HG03565 (cell line): ENCODE measurements around the gene NEMP1.
A peak's percentile ranks its signal among the peaks of the same experiment; 100 is the strongest.
"Not testable (repeated sequence)": the region's sequence is repeated elsewhere in the genome, so short reads cannot be mapped to it uniquely, and the experiment has no call there.

Experiments
- ATAC-seq: cut with Tn5 transposase; IDR thresholded peaks from one replicate; pipeline ENCODE4 v1.9.1; 2021; ENCODE audit warnings: mild to moderate bottlenecking, moderate library complexity; ENCODE audit not compliant: unreplicated experiment

The NEMP1 gene

GRCh38 chr12:57078519-57079404 is at the start of gene NEMP1:
Gene NEMP1 (minus strand): TSS chr12:57078791. CDS start chr12:57078745, 46 bp downstream.
- ATAC-seq = peak; percentile 94

GRCh38 chr12:57127726-57128518 is 49.3 kb upstream of the NEMP1 start, which contains the start of gene LRP1:
Gene LRP1 (plus strand): TSS chr12:57128483. CDS start chr12:57128965, 482 bp downstream.
- ATAC-seq = no peak

GRCh38 chr12:57127101-57127725 is 48.6 kb upstream of the NEMP1 start:
- peak; percentile 38 for ATAC-seq

GRCh38 chr12:57126561-57126960 is 48.0 kb upstream of the NEMP1 start:
- no peak for ATAC-seq

- no peak for ATAC-seq
Observed at GRCh38 chr12:57126061-57126460, 47.5 kb upstream of the NEMP1 start.

GRCh38 chr12:57124261-57124877 is 45.8 kb upstream of the NEMP1 start:
- no peak for ATAC-seq

- ATAC-seq = no peak
Observed at GRCh38 chr12:57123813-57124212, 45.2 kb upstream of the NEMP1 start.

GRCh38 chr12:57120718-57121117 is 42.1 kb upstream of the NEMP1 start:
- ATAC-seq = not testable (repeated sequence)

- ATAC-seq = no peak
Observed at GRCh38 chr12:57119294-57120085, 40.9 kb upstream of the NEMP1 start.

- no peak for ATAC-seq
Observed at GRCh38 chr12:57118711-57119271, 40.2 kb upstream of the NEMP1 start.

GRCh38 chr12:57116580-57117281 is 38.1 kb upstream of the NEMP1 start:
- no peak for ATAC-seq

GRCh38 chr12:57112492-57113294 is 34.1 kb upstream of the NEMP1 start:
- peak; percentile 47 for ATAC-seq

GRCh38 chr12:57111031-57111734 is 32.6 kb upstream of the NEMP1 start, which contains the start of gene STAT6:
Gene STAT6 (minus strand): TSS chr12:57111362. CDS start chr12:57108278, 3,084 bp downstream.
- no peak for ATAC-seq

- no peak for ATAC-seq
Observed at GRCh38 chr12:57110104-57111030, 31.8 kb upstream of the NEMP1 start.

GRCh38 chr12:57109207-57110103 is 30.9 kb upstream of the NEMP1 start:
- no peak for ATAC-seq
